Pancreas (tissue), 10 donors: ENCODE results near the gene DDX24. TPM values are rescaled to one million over a fixed set of nuclear protein-coding genes. Genes with fewer than 3 reads are reported as not detected.

ENCODE experiments used
- ATAC-seq, 4 donors: fragments of 200-7000 bp; cut with Tn5 transposase; one replicate each; pipeline versions ENCODE4 v1.8.0 to v1.9.1; 2020; ENCODE audit warnings: mild to moderate bottlenecking in 4 of 4, moderate library complexity in 4 of 4
- DNase-seq, 6 donors: peaks; one replicate each; pipeline ENCODE4 v3.0.0-alpha.2; 2020
- FAIRE-seq: peaks from 2 replicates; lab custom pipeline; 2012; peaks lifted over from hg19 to GRCh38; lab: Jason Lieb, UNC
- H3K27ac ChIP-seq, 4 donors: fragments of 200-600 bp; sonication (generic); 1 replicate in 3 of 4; 2 replicates in 1 of 4; pipeline versions ENCODE4 v1.5.0 to v1.8.0; 2020
- H3K27me3 ChIP-seq, 4 donors: fragments of 200-600 bp; one replicate each; pipeline ENCODE4 v1.8.0; 2021
- H3K36me3 ChIP-seq, 3 donors: fragments of 200-600 bp; sonication (generic) in 1 of 3; one replicate each; pipeline versions ENCODE4 v1.5.0 to v1.8.0; 2020 to 2021
- H3K4me1 ChIP-seq, 3 donors: fragments of 200-600 bp; one replicate each; pipeline ENCODE4 v1.8.0; 2021
- H3K4me3 ChIP-seq, 4 donors: fragments of 200-600 bp; sonication (generic) in 2 of 4; one replicate each; pipeline versions ENCODE4 v1.5.0 to v1.8.0; 2020 to 2021
- H3K9me3 ChIP-seq, 4 donors: fragments of 200-600 bp; one replicate each; pipeline ENCODE4 v1.8.0; 2021
- CTCF ChIP-seq, 4 donors: fragments of 200-600 bp; sonication (generic) in 3 of 4; IDR thresholded peaks; one replicate each; pipeline versions ENCODE4 v1.5.0 to v1.8.0; 2021; ENCODE audit warnings: antibody characterized with exemption in 4 of 4
- WGBS, 2 donors: extraction: QIAGEN DNeasy Blood & Tissue Kit; methylation state at CpG; one replicate each; pipeline ENCODE4 v1.1.7; 2013; 5-methylcytosine and 5-hydroxymethylcytosine counted together
- intact Hi-C, 3 donors: fragments of 100-400 bp; cut with DNase I; formaldehyde crosslinking; loops; one replicate each; pipeline versions ENCODE4 v1.11.1 to v1.14.2; 2022
- polyA plus RNA-seq, 2 donors: library from polyadenylated mRNA; stranded (reverse); fragments of 200-250 nt; gene quantifications; one replicate each; pipeline ENCODE4 v1.2.3, GENCODE V29; 2013
- total RNA-seq, 6 donors: library from RNA; stranded (reverse); fragmentation: NEBNext Ultra II Directional in 4 of 6; extraction: Animal tissue kit (Norgen Biotek cat#: 25700) in 4 of 6; gene quantifications; one replicate each; pipeline versions ENCODE4 v1.2.1 to v1.2.4, GENCODE V29; 2021 to 2023
- donor health status: healthy with polysubstance abuse.
- donor health status: DM: no; HTN: no; CAD: no; lungs with moderate emphysema.
- donor health status: DM: no; HTN: no; CAD: no.
- donor health status: control.
- donor health status: control.
- donor health status: Bipolar disorder and iron deficiency.
- donor health status: DM: yes; HTN: yes; CAD: no.
- donor health status: DM: no; HTN: no; CAD: no.
- donor health status: DM: no; HTN: no; CAD: no.
- donor health status: DM: yes; HTN: yes; CAD: no.

DDX24 gene
- total and polyA plus RNA-seq, 8 donors = 55.9 to 111 (median 68.1) TPM

DNA sequence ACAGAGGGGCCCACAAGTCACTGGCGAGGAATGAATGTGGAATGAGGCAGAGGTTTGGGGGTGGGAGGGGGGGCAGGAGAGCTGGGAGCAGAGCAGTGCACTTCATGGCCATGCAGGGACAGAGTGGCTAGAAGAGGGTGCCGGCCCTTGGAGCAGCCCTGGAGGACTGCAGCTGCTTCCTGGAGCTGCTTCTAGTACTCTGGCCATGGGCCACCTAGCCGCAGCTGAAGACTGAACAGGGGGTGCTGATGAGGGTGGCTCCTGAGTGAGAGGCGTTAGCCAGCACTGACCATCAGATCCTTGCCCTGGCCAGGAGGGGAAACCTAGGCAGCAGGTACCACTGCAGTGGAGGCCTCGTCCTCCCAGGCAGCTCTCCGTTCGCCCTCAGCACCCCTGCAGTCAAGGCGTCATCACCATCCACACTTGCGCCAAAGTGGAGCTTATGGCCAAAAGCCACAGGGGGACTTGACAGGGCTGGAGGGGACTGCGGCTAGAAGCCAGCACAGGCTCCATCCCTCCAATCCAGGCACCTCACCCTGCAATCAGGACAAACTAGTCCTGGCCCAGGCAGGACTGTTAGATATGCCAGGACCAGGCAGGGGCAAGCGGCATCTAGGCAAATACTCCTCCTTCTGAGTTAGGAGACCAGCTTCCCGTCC is 38.4 kb downstream of the DDX24 start:
- DNase-seq (no peak), ATAC-seq (peak in 1 of 4 donors; percentile 40), FAIRE-seq (no peak)
- H3K27me3 ChIP-seq = no peaks in the 10 kb centered on the region
- H3K9me3 ChIP-seq = no peaks in the 10 kb centered on the region
- no peaks in the 10 kb centered on the region for H3K4me1 ChIP-seq
- no peak for TF ChIP-seq CTCF (IDR thresholded peaks at IDR 0.05)
- H3K36me3 ChIP-seq = peaks cover 0 to 21% (median 7%) of the 10 kb centered on the region in 3 donors
- 72 to 75% methylated on average over 12 of the region's 12 CpGs for WGBS, 2 donors
- no peak overlapping the region for H3K27ac ChIP-seq
- H3K4me3 ChIP-seq = no peak overlapping the region
- intact Hi-C loops = no loop called here

DNA sequence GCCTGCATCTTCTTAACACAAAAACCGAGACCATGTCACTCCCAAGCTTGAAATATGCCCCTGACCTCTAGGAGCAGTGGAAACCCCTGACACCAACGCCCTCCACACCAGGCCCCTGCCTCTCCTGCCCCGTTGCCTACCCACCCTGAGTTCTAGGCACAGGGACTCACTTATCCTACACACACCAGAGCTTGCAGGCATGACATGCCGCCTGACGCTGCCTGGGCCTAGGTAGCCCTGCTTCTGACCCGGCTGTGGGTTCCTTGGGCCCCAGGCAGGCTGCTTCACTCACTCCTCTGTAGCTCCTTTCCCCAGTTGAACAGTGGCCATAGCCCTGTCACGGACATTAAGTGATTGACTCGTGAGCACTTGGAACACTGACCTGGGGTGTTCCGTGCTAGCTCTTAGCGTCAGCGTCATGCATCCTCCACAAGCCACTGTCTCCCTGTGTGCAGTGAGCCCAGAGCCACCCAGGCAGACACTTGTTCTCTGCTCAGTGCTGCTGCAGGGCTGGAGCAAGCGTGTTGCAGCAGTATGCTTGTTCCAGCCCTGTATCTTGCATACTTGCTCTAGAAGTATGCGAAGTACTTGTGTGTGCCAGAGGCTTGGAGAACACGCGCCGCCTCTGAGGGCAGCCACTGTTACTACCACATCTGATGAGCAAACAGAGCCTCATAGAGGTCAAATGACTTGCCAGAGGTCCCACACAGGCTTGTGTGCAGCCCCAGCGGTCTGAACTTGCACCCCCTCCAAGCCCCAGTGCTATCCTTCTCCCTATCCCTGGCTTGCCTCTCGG is 39.3 kb downstream of the DDX24 start:
- FAIRE-seq (no peak), ATAC-seq (peak in 3 of 4 donors; percentile 28 to 66 (median 56)), DNase-seq (no peak)
- Histone ChIP-seq H3K27ac (no peak overlapping the region), H3K36me3 (peaks cover 0 to 12% (median 1%) of the 10 kb centered on the region in 3 donors), H3K4me1 (no peaks in the 10 kb centered on the region), H3K4me3 (no peak overlapping the region), H3K9me3 (no peaks in the 10 kb centered on the region), H3K27me3 (no peaks in the 10 kb centered on the region)
- intact Hi-C loops = no loop called here
- 71 to 78% methylated on average over 18 of the region's 18 CpGs for WGBS, 2 donors
- TF ChIP-seq CTCF (IDR thresholded peaks at IDR 0.05) = no peak

- no peak for ATAC-seq
- peaks cover 0 to 3% (median 0%) of the 10 kb centered on the region in 3 donors for H3K36me3 ChIP-seq
- DNase-seq = peak in 1 of 6 donors; percentile 69
- H3K9me3 ChIP-seq = no peaks in the 10 kb centered on the region
- 77 to 78% methylated on average over 13 of the region's 13 CpGs for WGBS, 2 donors
- TF ChIP-seq CTCF (IDR thresholded peaks at IDR 0.05) = no peak
- no peak overlapping the region for H3K4me3 ChIP-seq
- no peak for FAIRE-seq
- intact Hi-C loops = no loop called here
- H3K4me1 ChIP-seq = no peaks in the 10 kb centered on the region
- H3K27ac ChIP-seq = no peak overlapping the region
- no peaks in the 10 kb centered on the region for H3K27me3 ChIP-seq
Measured at GRCh38 chr14:94040796-94041195, 40.2 kb downstream of the DDX24 start.

GRCh38 chr14:94040247-94040646 is 40.8 kb downstream of the DDX24 start:
- ATAC-seq = no peak
- H3K9me3 ChIP-seq = no peaks in the 10 kb centered on the region
- intact Hi-C loops = no loop called here
- no peak for FAIRE-seq
- no peaks in the 10 kb centered on the region for H3K4me1 ChIP-seq
- WGBS, 2 donors = 78 to 80% methylated on average over 5 of the region's 5 CpGs
- no peak overlapping the region for H3K4me3 ChIP-seq
- H3K36me3 ChIP-seq = no peaks in the 10 kb centered on the region
- no peak for DNase-seq
- TF ChIP-seq CTCF (IDR thresholded peaks at IDR 0.05) = no peak
- H3K27me3 ChIP-seq = no peaks in the 10 kb centered on the region
- no peak overlapping the region for H3K27ac ChIP-seq
